ENCODE results near the gene TRIM58. TPM values are rescaled to one million over a fixed set of nuclear protein-coding genes. Genes with fewer than 3 reads are reported as not detected.

TRIM58 gene
- total and polyA plus RNA-seq, 2 of the 4 experiments (the other 2 are of a cell fraction) = 0.54 to 0.91 TPM

GRCh38 chr1:247843411-247843810 is 13.6 kb upstream of the TRIM58 start:
- H3K9me1 ChIP-seq (ENCODE audit: insufficient read depth, low read length) = no peaks in the 10 kb centered on the region

More at GRCh38 chr1:247843411-247843810, 13.6 kb upstream of the TRIM58 start:
- Histone ChIP-seq H3K36me3 (ENCODE audit: control insufficient read depth, insufficient read depth, low read length) (no peaks in the 10 kb centered on the region), H2BK5ac (ENCODE audit: low read depth, low read length, poor library complexity, severe bottlenecking) (no peak overlapping the region), H4K8ac (ENCODE audit: low read depth in 2 of 2, low read length in 2 of 2) (no peak overlapping the region), H3K27me3 (ENCODE audit: control insufficient read depth, insufficient read depth, low read length) (no peaks in the 10 kb centered on the region), H3K4me2 (ENCODE audit: low read depth, low read length) (no peak overlapping the region), H3K56ac (ENCODE audit: extremely low read depth, insufficient read depth, low read length) (no peak overlapping the region), H2BK120ac (ENCODE audit: low read depth, low read length) (no peak overlapping the region), H3K4me3 (ENCODE audit: insufficient read depth, low read depth, low read length) (no peak overlapping the region), H2AK9ac (replicated peaks; ENCODE audit: low read depth, low read length, poor library complexity) (no peak overlapping the region), H3K18ac (ENCODE audit: low read depth, low read length) (no peak overlapping the region), H3K27ac (ENCODE audit: insufficient read depth, low read length) (no peak overlapping the region), H2AK5ac (ENCODE audit: low read depth, low read length) (no peak overlapping the region), H3K9me3 (ENCODE audit: control insufficient read depth, insufficient read depth, low read length) (peaks cover 21% of the 10 kb centered on the region; the same call in 1 of the 2 replicates), H3K4me1 (ENCODE audit: control insufficient read depth, insufficient read depth, low read length) (no peaks in the 10 kb centered on the region), H4K5ac (ENCODE audit: low read depth, low read length) (no peak overlapping the region), H2BK20ac (ENCODE audit: low read depth, low read length) (no peak overlapping the region), H3K9ac (ENCODE audit: low read depth, low read length) (no peak overlapping the region), H3K14ac (replicated peaks; ENCODE audit: low read depth, low read length) (no peak overlapping the region), H4K20me1 (ENCODE audit: insufficient read depth, low read length) (no peaks in the 10 kb centered on the region), H4K91ac (ENCODE audit: insufficient read depth, low read depth, low read length) (no peak overlapping the region), H3K23ac (ENCODE audit: low read depth, low read length) (no peak overlapping the region), H2BK15ac (ENCODE audit: low read depth, low read length) (no peak overlapping the region), H3K4ac (ENCODE audit: low read depth, low read length) (no peak overlapping the region), H3K79me1 (ENCODE audit: low read depth in 1 of 2, low read length in 2 of 2) (no peaks in the 10 kb centered on the region), H2AFZ (replicated peaks; ENCODE audit: low read length, poor library complexity) (no peak overlapping the region)
- dilution Hi-C loops (cut with HindIII; ENCODE audit: low sequenced_read_pairs, unreplicated experiment) (no loop called here), in situ Hi-C loops (cut with MboI; ENCODE audit: low sequenced_read_pairs) (no loop called here), intact Hi-C loops (cut with micrococcal nuclease) (no loop called here)
- TF ChIP-seq RAD21 (IDR thresholded peaks at IDR 0.05; ENCODE audit: low read length) = no peak
- no peak for TF ChIP-seq RFX5 (IDR thresholded peaks at IDR 0.05; ENCODE audit: low read depth, low read length)
- no peak for TF ChIP-seq SMC3 (IDR thresholded peaks at IDR 0.05; ENCODE audit: low read depth, low read length)
- no peak for TF ChIP-seq RCOR1 (IDR thresholded peaks at IDR 0.05; ENCODE audit: insufficient replicate concordance, low read length)
- TF ChIP-seq POLR2A (IDR thresholded peaks at IDR 0.05; ENCODE audit: low read depth, low read length) = no peak
- TF ChIP-seq CEBPB (IDR thresholded peaks at IDR 0.05; ENCODE audit: low read depth, low read length) = no peak
- TF ChIP-seq MAZ (IDR thresholded peaks at IDR 0.05; ENCODE audit: borderline replicate concordance, low read depth, low read length) = no peak
- TF ChIP-seq MXI1 (IDR thresholded peaks at IDR 0.05; ENCODE audit: borderline replicate concordance, low read depth, low read length) = no peak
- no peak for TF ChIP-seq ELK1 (IDR thresholded peaks at IDR 0.05; ENCODE audit: borderline replicate concordance, low read depth, low read length)
- TF ChIP-seq FOS (IDR thresholded peaks at IDR 0.05; ENCODE audit: low read depth, low read length) = no peak
- no peak for TF ChIP-seq CTCF (conservative IDR thresholded peaks at IDR 0.05; ENCODE audit: low read depth, low read length)
- no peak for TF ChIP-seq BHLHE40 (IDR thresholded peaks at IDR 0.05; ENCODE audit: low read depth, low read length)
- no peak for TF ChIP-seq NFE2L2 (IDR thresholded peaks at IDR 0.05; ENCODE audit: low read depth, low read length)
- TF ChIP-seq MAFK (IDR thresholded peaks at IDR 0.05; ENCODE audit: low read depth, low read length) = no peak
- no peak for TF ChIP-seq USF2 (IDR thresholded peaks at IDR 0.05; ENCODE audit: low read depth, low read length)
- no peak for TF ChIP-seq CHD1 (IDR thresholded peaks at IDR 0.05; ENCODE audit: low read depth, low read length)
- ChIA-PET POLR2A (ENCODE audit: unreplicated experiment) (no interaction called here), CTCF (no interaction called here)
- no TSS peak for BruUV-seq (replicated peaks)
- ATAC-seq (ENCODE audit: low read depth) = no peak
- no peak for DNase-seq
- 100% methylated on average over 1 of the region's 2 CpGs; no CpG with 5 or more reads in 1 of the 2 experiments for WGBS, 2 experiments (ENCODE audit: extremely low coverage in 2 of 2, insufficient read length in 1 of 2)

Data from IMR-90 (cell line).